ENCODE results near the gene MYMK. TPM values are rescaled to one million over a fixed set of nuclear protein-coding genes. Genes with fewer than 3 reads are reported as not detected.

The MYMK gene
- total and polyA plus RNA-seq, 2 of the 13 experiments (the other 11 are each of a cell fraction or from before 2014, with no cell fraction given): not detected

DNA sequence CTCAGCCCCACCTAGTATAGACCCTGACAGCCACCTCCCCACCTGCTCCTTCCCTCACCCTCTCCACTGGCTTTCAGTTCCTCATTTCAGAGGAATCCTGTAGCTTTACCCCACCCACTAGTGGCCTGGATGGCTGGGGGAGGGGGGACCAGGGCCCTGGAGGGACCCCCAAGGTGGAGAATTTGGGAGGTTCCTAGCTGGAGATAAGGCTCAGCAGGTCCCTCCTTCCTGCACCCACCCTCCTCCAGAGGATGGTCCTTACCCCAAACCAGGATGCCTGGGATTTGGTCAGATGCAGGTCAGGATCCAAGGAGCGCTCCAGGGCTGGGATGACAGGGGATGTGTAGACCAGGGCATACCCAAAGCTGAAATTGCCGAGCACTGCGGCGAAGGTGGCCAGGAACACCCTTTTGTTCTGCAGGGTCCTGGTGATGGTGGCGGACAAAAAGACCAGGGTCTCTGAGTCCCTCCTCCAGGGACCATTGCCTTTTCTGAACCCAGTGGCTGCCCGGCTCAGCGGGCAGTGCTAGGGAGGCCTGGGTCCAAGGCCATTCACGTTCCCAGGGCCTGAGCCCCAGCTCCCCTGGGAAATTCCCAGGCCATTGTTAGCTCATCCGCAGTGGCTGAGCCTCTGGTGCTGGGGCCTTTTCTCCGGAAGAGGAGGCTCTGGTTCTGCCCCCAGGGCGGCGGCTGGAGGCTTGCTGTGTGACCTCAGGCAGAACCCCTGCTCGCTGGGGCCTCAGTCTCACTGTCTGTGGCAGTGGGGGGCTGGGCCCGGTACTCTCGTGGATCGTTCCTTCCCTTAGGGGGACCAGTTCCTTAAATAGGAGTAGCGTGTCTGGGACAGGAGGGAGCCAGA is 46.5 kb downstream of the MYMK start (continued):
- TF ChIP-seq ZMAT5 (CRISPR knock-in tag; IDR thresholded peaks at IDR 0.05; ENCODE audit: borderline replicate concordance, low read depth): no peak
- TF ChIP-seq ZNF570 (CRISPR knock-in tag; IDR thresholded peaks at IDR 0.05; ENCODE audit: borderline replicate concordance): no peak
- no peak for TF ChIP-seq HNRNPK (IDR thresholded peaks at IDR 0.05; ENCODE audit: low read depth, low read length, poor library complexity, severe bottlenecking)
- TF ChIP-seq ZFP36L2 (CRISPR knock-in tag; IDR thresholded peaks at IDR 0.05): no peak; the same call in 1 of the 2 replicates
- TF ChIP-seq NONO (IDR thresholded peaks at IDR 0.05): no peak
- 0 out of 2 replicates have a peak, but pooled peaks have one; percentile 49 for TF ChIP-seq NONO (CRISPR knock-in tag; conservative IDR thresholded peaks at IDR 0.05)
- TF ChIP-seq TOPORS (CRISPR knock-in tag; IDR thresholded peaks at IDR 0.05): no peak
- no peak for TF ChIP-seq BRCA1 (CRISPR knock-in tag; IDR thresholded peaks at IDR 0.05)
- no peak for TF ChIP-seq ZNF788 (CRISPR knock-in tag; IDR thresholded peaks at IDR 0.05; ENCODE audit: borderline replicate concordance)
- peak; percentile 27 for TF ChIP-seq ZFX (CRISPR knock-in tag; IDR thresholded peaks at IDR 0.05; ENCODE audit: low read depth)
- no peak for TF ChIP-seq ZFP1 (CRISPR knock-in tag; IDR thresholded peaks at IDR 0.05)
- TF ChIP-seq ZFP36 (IDR thresholded peaks at IDR 0.05; ENCODE audit: borderline replicate concordance, low read depth, low read length, partially characterized antibody): no peak
- TF ChIP-seq ZNF20 (CRISPR knock-in tag; IDR thresholded peaks at IDR 0.05): no peak
- TF ChIP-seq, protein P1, sequence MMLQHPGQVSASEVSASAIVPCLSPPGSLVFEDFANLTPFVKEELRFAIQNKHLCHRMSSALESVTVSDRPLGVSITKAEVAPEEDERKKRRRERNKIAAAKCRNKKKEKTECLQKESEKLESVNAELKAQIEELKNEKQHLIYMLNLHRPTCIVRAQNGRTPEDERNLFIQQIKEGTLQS (CRISPR knock-in tag; IDR thresholded peaks at IDR 0.05): 0 out of 2 replicates have a peak, but pooled peaks have one; percentile 15
- TF ChIP-seq ZNF18 (CRISPR knock-in tag; IDR thresholded peaks at IDR 0.05; ENCODE audit: insufficient replicate concordance): no peak
- 0 out of 2 replicates have a peak, but pooled peaks have one; percentile 10 for TF ChIP-seq BCL6 (CRISPR knock-in tag; IDR thresholded peaks at IDR 0.05)
- no peak for TF ChIP-seq ZNF44 (CRISPR knock-in tag; IDR thresholded peaks at IDR 0.05)
- TF ChIP-seq TEF (CRISPR knock-in tag; IDR thresholded peaks at IDR 0.05): no peak
- TF ChIP-seq SMAD9 (CRISPR knock-in tag; IDR thresholded peaks at IDR 0.05): no peak
- TF ChIP-seq ATF5 (CRISPR knock-in tag; IDR thresholded peaks at IDR 0.05; ENCODE audit: low read depth): no peak
- no peak for TF ChIP-seq SMAD1 (CRISPR knock-in tag; IDR thresholded peaks at IDR 0.05; ENCODE audit: borderline replicate concordance, low read depth)
- no peak for TF ChIP-seq CREBL2 (CRISPR knock-in tag; IDR thresholded peaks at IDR 0.05; ENCODE audit: borderline replicate concordance)
